GM21447 (cell line): ENCODE results near the gene THSD4.
"Not testable (repeated sequence)": the region's sequence is repeated elsewhere in the genome, so short reads cannot be mapped to it uniquely, and the experiment has no call there.

ENCODE experiments used
- ATAC-seq: cut with Tn5 transposase; IDR thresholded peaks from one replicate; pipeline ENCODE4 v1.9.1; 2021; ENCODE audit not compliant: unreplicated experiment

Gene THSD4

GRCh38 chr15:71252044-71252739 is 136.9 kb downstream of the THSD4 start:
- no peak for ATAC-seq

- no peak for ATAC-seq
Measured at GRCh38 chr15:71252740-71253047, 137.4 kb downstream of the THSD4 start.

GRCh38 chr15:71254491-71254890 is 139.2 kb downstream of the THSD4 start:
- ATAC-seq: no peak

GRCh38 chr15:71256934-71257664 is 141.8 kb downstream of the THSD4 start:
- ATAC-seq: no peak

- ATAC-seq: no peak
Measured at GRCh38 chr15:71259866-71260265, 144.6 kb downstream of the THSD4 start.

GRCh38 chr15:71261418-71261817 is 146.1 kb downstream of the THSD4 start:
- no peak for ATAC-seq

GRCh38 chr15:71261909-71262308 is 146.6 kb downstream of the THSD4 start:
- ATAC-seq: no peak

- ATAC-seq: no peak
Measured at GRCh38 chr15:71262599-71262998, 147.3 kb downstream of the THSD4 start.

- not testable (repeated sequence) for ATAC-seq
Measured at GRCh38 chr15:71265606-71266005, 150.3 kb downstream of the THSD4 start.

GRCh38 chr15:71271327-71271726 is 156.1 kb downstream of the THSD4 start:
- ATAC-seq: no peak

- no peak for ATAC-seq
Measured at GRCh38 chr15:71272932-71273331, 157.7 kb downstream of the THSD4 start.

- no peak for ATAC-seq
Measured at GRCh38 chr15:71273731-71274447, 158.6 kb downstream of the THSD4 start.

- ATAC-seq: no peak
Measured at GRCh38 chr15:71274448-71274798, 159.2 kb downstream of the THSD4 start.

- ATAC-seq: no peak
Measured at GRCh38 chr15:71275098-71275497, 159.8 kb downstream of the THSD4 start.

GRCh38 chr15:71275566-71276335 is 160.5 kb downstream of the THSD4 start:
- no peak for ATAC-seq

- ATAC-seq: no peak
Measured at GRCh38 chr15:71276336-71276665, 161.0 kb downstream of the THSD4 start.

GRCh38 chr15:71278989-71279756 is 163.9 kb downstream of the THSD4 start:
- no peak for ATAC-seq

GRCh38 chr15:71279757-71280141 is 164.5 kb downstream of the THSD4 start:
- ATAC-seq: no peak

GRCh38 chr15:71280206-71280605 is 164.9 kb downstream of the THSD4 start:
- no peak for ATAC-seq

- no peak for ATAC-seq
Measured at GRCh38 chr15:71281256-71281655, 166.0 kb downstream of the THSD4 start.

- no peak for ATAC-seq
Measured at GRCh38 chr15:71282076-71282475, 166.8 kb downstream of the THSD4 start.
